ENCODE measurements around the gene NTN1. TPM values are rescaled to one million over a fixed set of nuclear protein-coding genes. Genes with fewer than 3 reads are reported as not detected.
A peak's percentile ranks its signal among the peaks of the same experiment; 100 is the strongest.

Gene NTN1
- total RNA-seq, 2 experiments from 2014 or later, result 0.29 to 0.31 TPM

- Mint-ChIP-seq H3K4me1 (ENCODE audit: low read depth) (peaks cover 5% of the 10 kb centered on the region), H3K27ac (no peak overlapping the region), H3K9me3 (no peaks in the 10 kb centered on the region), H3K4me3 (no peak overlapping the region), H3K36me3 (no peaks in the 10 kb centered on the region), H3K27me3 (peaks cover 11% of the 10 kb centered on the region)
- POLR2A ChIA-PET, result interaction anchor here (1.0 kb wide), 1 partner anchor 103 kb away, joined by 3 read pairs; no protein-coding TSS in a partner anchor
- CTCF ChIA-PET, result interaction anchor here (0.9 to 3.7 kb wide), 10 partner anchors 13 to 612 kb away, joined by 3 to 38 read pairs (median 4); no protein-coding TSS in a partner anchor
- intact Hi-C loops (cut with micrococcal nuclease), result loop anchor here (5.0 to 10.0 kb wide), 4 partner anchors 208 to 527 kb away; no protein-coding TSS in a partner anchor
- no peak for DNase-seq
These were observed 25.6 kb upstream of the NTN1 start for GRCh38 chr17:8995711-8996110.

- no peak overlapping the region for H3K4me3 Mint-ChIP-seq
- no peaks in the 10 kb centered on the region for H3K36me3 Mint-ChIP-seq
- ChIA-PET CTCF (interaction anchor here (0.6 to 3.7 kb wide), 58 partner anchors 11 to 616 kb away, joined by 3 to 38 read pairs (median 4); partner anchors contain the start of genes MYH10 and PIK3R5), POLR2A (interaction anchor here (0.5 to 0.6 kb wide), 2 partner anchors 9 to 97 kb away, joined by 3 read pairs; no protein-coding TSS in a partner anchor)
- no peaks in the 10 kb centered on the region for H3K9me3 Mint-ChIP-seq
- H3K27me3 Mint-ChIP-seq, result peaks cover 23% of the 10 kb centered on the region
- intact Hi-C loops (cut with micrococcal nuclease), result loop anchor here (1.0 to 10.0 kb wide), 5 partner anchors 103 to 524 kb away; no protein-coding TSS in a partner anchor
- DNase-seq, result peak; percentile 84
- H3K4me1 Mint-ChIP-seq (ENCODE audit: low read depth), result peaks cover 9% of the 10 kb centered on the region
- H3K27ac Mint-ChIP-seq, result peak overlapping the region; percentile 26
These were observed 23.2 kb upstream of the NTN1 start for GRCh38 chr17:8997994-8998628.

- ChIA-PET POLR2A (no interaction called here), CTCF (no interaction called here)
- Mint-ChIP-seq H3K27me3 (peaks cover 48% of the 10 kb centered on the region), H3K4me3 (no peak overlapping the region), H3K27ac (no peak overlapping the region), H3K4me1 (ENCODE audit: low read depth) (peaks cover 18% of the 10 kb centered on the region), H3K36me3 (no peaks in the 10 kb centered on the region), H3K9me3 (no peaks in the 10 kb centered on the region)
- intact Hi-C loops (cut with micrococcal nuclease), result no loop called here
- no peak for DNase-seq
These were observed 19.8 kb upstream of the NTN1 start for GRCh38 chr17:9001559-9001958.

- peaks cover 18% of the 10 kb centered on the region for H3K4me1 Mint-ChIP-seq (ENCODE audit: low read depth)
- intact Hi-C loops (cut with micrococcal nuclease), result no loop called here
- POLR2A ChIA-PET, result interaction anchor here (0.9 kb wide), 1 partner anchor 48 kb away, joined by 3 read pairs; no protein-coding TSS in a partner anchor
These were observed 19.1 kb upstream of the NTN1 start for GRCh38 chr17:9002227-9002605.

GRCh38 chr17:9002606-9003354 is 18.5 kb upstream of the NTN1 start:
- POLR2A ChIA-PET, result interaction anchor here (0.9 kb wide), 1 partner anchor 49 kb away, joined by 3 read pairs; no protein-coding TSS in a partner anchor
- Mint-ChIP-seq H3K4me1 (ENCODE audit: low read depth) (peaks cover 18% of the 10 kb centered on the region), H3K27ac (no peak overlapping the region), H3K36me3 (no peaks in the 10 kb centered on the region), H3K27me3 (peaks cover 51% of the 10 kb centered on the region), H3K9me3 (no peaks in the 10 kb centered on the region), H3K4me3 (peak overlapping the region; percentile 38)
- intact Hi-C loops (cut with micrococcal nuclease), result no loop called here
- CTCF ChIA-PET, result interaction anchor here (0.6 to 2.5 kb wide), 8 partner anchors 9 to 526 kb away, joined by 3 to 12 read pairs (median 3); no protein-coding TSS in a partner anchor
- peak; percentile 40 for DNase-seq

More at GRCh38 chr17:9002227-9002605, 19.1 kb upstream of the NTN1 start:
- no peaks in the 10 kb centered on the region for H3K9me3 Mint-ChIP-seq
- H3K36me3 Mint-ChIP-seq, result no peaks in the 10 kb centered on the region
- H3K27ac Mint-ChIP-seq, result no peak overlapping the region
- CTCF ChIA-PET, result interaction anchor here (1.1 to 2.5 kb wide), 5 partner anchors 10 to 527 kb away, joined by 3 to 12 read pairs (median 4); no protein-coding TSS in a partner anchor
- peak overlapping the region; percentile 38 for H3K4me3 Mint-ChIP-seq
- DNase-seq, result no peak
- peaks cover 51% of the 10 kb centered on the region for H3K27me3 Mint-ChIP-seq

GRCh38 chr17:9003355-9004131 is 17.8 kb upstream of the NTN1 start:
- POLR2A ChIA-PET, result no interaction called here
- H3K4me1 Mint-ChIP-seq (ENCODE audit: low read depth), result peaks cover 16% of the 10 kb centered on the region
- peaks cover 51% of the 10 kb centered on the region for H3K27me3 Mint-ChIP-seq
- H3K9me3 Mint-ChIP-seq, result no peaks in the 10 kb centered on the region
- H3K4me3 Mint-ChIP-seq, result no peak overlapping the region
- H3K27ac Mint-ChIP-seq, result no peak overlapping the region
- intact Hi-C loops (cut with micrococcal nuclease), result no loop called here
- H3K36me3 Mint-ChIP-seq, result no peaks in the 10 kb centered on the region
- CTCF ChIA-PET, result interaction anchor here (0.6 to 2.5 kb wide), 7 partner anchors 8 to 516 kb away, joined by 3 to 12 read pairs (median 3); no protein-coding TSS in a partner anchor
- DNase-seq, result no peak

GRCh38 chr17:9004132-9004960 is 17.0 kb upstream of the NTN1 start:
- no peaks in the 10 kb centered on the region for H3K9me3 Mint-ChIP-seq
- intact Hi-C loops (cut with micrococcal nuclease), result no loop called here

GRCh38 chr17:9004961-9005285 is 16.4 kb upstream of the NTN1 start:
- no peaks in the 10 kb centered on the region for H3K36me3 Mint-ChIP-seq
- ChIA-PET CTCF (no interaction called here), POLR2A (interaction anchor here (0.5 kb wide), 1 partner anchor 725 kb away, joined by 3 read pairs; no protein-coding TSS in a partner anchor)
- intact Hi-C loops (cut with micrococcal nuclease), result no loop called here
- H3K9me3 Mint-ChIP-seq, result no peaks in the 10 kb centered on the region
- no peak overlapping the region for H3K4me3 Mint-ChIP-seq
- no peak overlapping the region for H3K27ac Mint-ChIP-seq
- peaks cover 16% of the 10 kb centered on the region for H3K4me1 Mint-ChIP-seq (ENCODE audit: low read depth)
- H3K27me3 Mint-ChIP-seq, result peaks cover 58% of the 10 kb centered on the region
- DNase-seq, result no peak

More at GRCh38 chr17:9004132-9004960, 17.0 kb upstream of the NTN1 start:
- Mint-ChIP-seq H3K4me3 (no peak overlapping the region), H3K4me1 (ENCODE audit: low read depth) (peaks cover 16% of the 10 kb centered on the region), H3K27me3 (peaks cover 55% of the 10 kb centered on the region), H3K36me3 (no peaks in the 10 kb centered on the region), H3K27ac (no peak overlapping the region)
- ChIA-PET CTCF (interaction anchor here (1.5 to 2.5 kb wide), 2 partner anchors 15 to 218 kb away, joined by 3 to 12 read pairs; no protein-coding TSS in a partner anchor), POLR2A (interaction anchor here (0.5 kb wide), 1 partner anchor 726 kb away, joined by 3 read pairs; no protein-coding TSS in a partner anchor)
- no peak for DNase-seq

GRCh38 chr17:9006175-9006767 is 15.0 kb upstream of the NTN1 start:
- Mint-ChIP-seq H3K27ac (no peak overlapping the region), H3K4me3 (no peak overlapping the region), H3K9me3 (no peaks in the 10 kb centered on the region), H3K27me3 (peaks cover 56% of the 10 kb centered on the region), H3K4me1 (ENCODE audit: low read depth) (peaks cover 16% of the 10 kb centered on the region), H3K36me3 (no peaks in the 10 kb centered on the region)
- ChIA-PET POLR2A (no interaction called here), CTCF (no interaction called here)
- intact Hi-C loops (cut with micrococcal nuclease), result no loop called here
- no peak for DNase-seq

- peaks cover 14% of the 10 kb centered on the region for H3K4me1 Mint-ChIP-seq (ENCODE audit: low read depth)
- no peaks in the 10 kb centered on the region for H3K36me3 Mint-ChIP-seq
- POLR2A ChIA-PET, result no interaction called here
- H3K27ac Mint-ChIP-seq, result no peak overlapping the region
- H3K27me3 Mint-ChIP-seq, result peaks cover 49% of the 10 kb centered on the region
- intact Hi-C loops (cut with micrococcal nuclease), result no loop called here
- H3K9me3 Mint-ChIP-seq, result no peaks in the 10 kb centered on the region
- no peak overlapping the region for H3K4me3 Mint-ChIP-seq
- CTCF ChIA-PET, result no interaction called here
- DNase-seq, result no peak
These were observed 14.1 kb upstream of the NTN1 start for GRCh38 chr17:9007052-9007714.

Data from activated CD4-positive, alpha-beta memory T cell treated with anti-CD3 and anti-CD28 coated beads for 36 hours (primary cell).